A673 (cell line): ENCODE results near the gene KIFC3. TPM values are rescaled to one million over a fixed set of nuclear protein-coding genes. Genes with fewer than 3 reads are reported as not detected.
A peak's percentile ranks its signal among the peaks of the same experiment; 100 is the strongest.

Source experiments
- BruUV-seq: library from RNA; stranded (reverse); fragments of 400-500 nt; replicated peaks from 2 replicates; lab custom pipeline; 2021; lab: Mats Ljungman, UMichigan
- CTCF ChIA-PET: fragments of 300-600 bp; sonication (Branson Sonifier 250); formaldehyde crosslinking; loops from one replicate; lab custom pipeline; 2022; ENCODE audit warnings: antibody characterized with exemption; lab: Charles Lee
- POLR2A ChIA-PET: fragments of 300-600 bp; sonication (Branson Sonifier 250); formaldehyde crosslinking; loops from one replicate; lab custom pipeline; 2022; ENCODE audit warnings: antibody characterized with exemption; ENCODE audit not compliant: low non-redundant PET; lab: Charles Lee
- DNase-seq: peaks from one replicate; pipeline ENCODE4 v3.0.0-alpha.2; 2015; ENCODE audit warnings: low spot score
- H3K27ac ChIP-seq: fragments of 200-600 bp; sonication (generic); 2 replicates; pipeline ENCODE4 v1.5.1; 2016; ENCODE audit warnings: mixed run types, low read depth, mild to moderate bottlenecking, mixed read lengths, antibody characterized with exemption, low read length; ENCODE audit not compliant: poor library complexity, severe bottlenecking
- H3K27me3 ChIP-seq: fragments of 200-600 bp; sonication (generic); replicated peaks from 2 replicates; pipeline ENCODE4 v1.6.1; 2017; ENCODE audit warnings: mixed run types, low read depth, mild to moderate bottlenecking, mixed read lengths, antibody characterized with exemption, low read length; ENCODE audit not compliant: insufficient read depth, poor library complexity
- H3K36me3 ChIP-seq: fragments of 200-600 bp; sonication (generic); 2 replicates; pipeline ENCODE4 v1.6.1; 2016; ENCODE audit warnings: mixed run types, mild to moderate bottlenecking, mixed read lengths, antibody characterized with exemption, low read length; ENCODE audit not compliant: insufficient read depth, poor library complexity, severe bottlenecking
- H3K4me1 ChIP-seq: fragments of 200-600 bp; sonication (generic); 2 replicates; pipeline ENCODE4 v1.6.1; 2017; ENCODE audit warnings: mixed run types, mild to moderate bottlenecking, mixed read lengths, antibody characterized with exemption, low read length; ENCODE audit not compliant: insufficient read depth, poor library complexity, severe bottlenecking
- H3K4me3 ChIP-seq: fragments of 200-600 bp; sonication (generic); 2 replicates; pipeline ENCODE4 v1.5.1; 2016; ENCODE audit warnings: low read depth, mixed run types, mild to moderate bottlenecking, mixed read lengths, low read length; ENCODE audit not compliant: poor library complexity, severe bottlenecking
- H3K9me3 ChIP-seq: fragments of 200-600 bp; sonication (generic); 2 replicates; pipeline ENCODE4 v1.6.1; 2016; ENCODE audit warnings: mixed run types, low read depth, mild to moderate bottlenecking, mixed read lengths, antibody characterized with exemption, low read length; ENCODE audit not compliant: poor library complexity, severe bottlenecking
- EZH2 ChIP-seq: fragments of 200-600 bp; sonication (generic); IDR thresholded peaks from 2 replicates; pipeline ENCODE4 v1.6.1; 2017; ENCODE audit warnings: borderline replicate concordance, low read depth, mild to moderate bottlenecking, mixed read lengths, antibody characterized with exemption, low read length; ENCODE audit not compliant: poor library complexity, severe bottlenecking
- intact Hi-C: fragments of 100-400 bp; cut with micrococcal nuclease; formaldehyde crosslinking; loops from one replicate; pipeline ENCODE4 v1.10.0; 2022; ENCODE audit not compliant: unreplicated experiment
- total RNA-seq: library from RNA; stranded (reverse); gene quantifications from 2 replicates; pipeline ENCODE4 v1.2.3, GENCODE V29; 2021
- TF ChIP-seq, protein P1 (sequence below): fragments of 300-800, 200-600 bp; sonication (generic); conservative IDR thresholded peaks from 2 replicates; pipeline ENCODE4 v1.5.1; 2017; ENCODE audit warnings: low read depth, mild to moderate bottlenecking, antibody characterized with exemption, low read length, moderate library complexity, mixed read lengths

The KIFC3 gene
- total RNA-seq, 1 experiment from 2014 or later = 198 TPM

DNA sequence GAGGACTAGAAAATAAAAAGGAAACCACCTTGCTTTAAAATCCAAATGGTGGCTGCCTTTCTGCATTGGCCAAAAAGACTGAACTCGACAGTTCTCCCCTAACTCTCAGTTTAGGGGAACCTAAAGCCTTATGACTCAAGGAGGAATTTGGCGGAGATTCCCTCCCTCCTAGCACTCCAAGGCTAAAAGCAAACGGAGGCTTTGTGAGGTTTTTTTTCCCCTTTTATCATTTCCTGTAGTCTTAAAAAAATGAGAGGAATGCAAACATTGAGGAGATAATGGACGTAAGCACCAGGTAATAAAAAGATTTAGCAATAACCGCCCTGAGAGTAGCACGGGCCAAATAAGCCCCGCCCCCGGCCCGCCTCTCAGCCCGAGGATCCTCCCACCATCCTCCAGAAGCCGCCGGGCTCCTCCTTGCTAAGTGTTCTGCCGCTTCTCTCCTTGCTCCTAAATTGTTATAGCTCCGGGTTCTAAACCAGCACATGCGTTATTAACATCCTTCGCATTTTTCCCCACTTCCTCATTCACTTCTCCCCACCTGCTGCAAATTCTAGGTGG, 5.8 kb upstream of the KIFC3 start:
- no peaks in the 10 kb centered on the region for H3K27me3 ChIP-seq
- peak; percentile 95 for DNase-seq
- H3K4me3 ChIP-seq = no peak overlapping the region
- POLR2A ChIA-PET = interaction anchor here (0.7 to 0.9 kb wide), 2 partner anchors 10 to 1000 kb away, joined by 3 to 4 read pairs; no protein-coding TSS in a partner anchor
- BruUV-seq = no TSS peak
- intact Hi-C loops = loop anchor here (2.0 kb wide), 1 partner anchor 39 kb away; no protein-coding TSS in a partner anchor
- peaks cover 67% of the 10 kb centered on the region for H3K4me1 ChIP-seq
- peak overlapping the region; percentile 95 for H3K27ac ChIP-seq
- CTCF ChIA-PET = interaction anchor here (0.7 kb wide), 2 partner anchors 43 to 51 kb away, joined by 5 to 6 read pairs; no protein-coding TSS in a partner anchor
- H3K9me3 ChIP-seq = no peaks in the 10 kb centered on the region
- no peak for TF ChIP-seq EZH2
- TF ChIP-seq, protein P1, sequence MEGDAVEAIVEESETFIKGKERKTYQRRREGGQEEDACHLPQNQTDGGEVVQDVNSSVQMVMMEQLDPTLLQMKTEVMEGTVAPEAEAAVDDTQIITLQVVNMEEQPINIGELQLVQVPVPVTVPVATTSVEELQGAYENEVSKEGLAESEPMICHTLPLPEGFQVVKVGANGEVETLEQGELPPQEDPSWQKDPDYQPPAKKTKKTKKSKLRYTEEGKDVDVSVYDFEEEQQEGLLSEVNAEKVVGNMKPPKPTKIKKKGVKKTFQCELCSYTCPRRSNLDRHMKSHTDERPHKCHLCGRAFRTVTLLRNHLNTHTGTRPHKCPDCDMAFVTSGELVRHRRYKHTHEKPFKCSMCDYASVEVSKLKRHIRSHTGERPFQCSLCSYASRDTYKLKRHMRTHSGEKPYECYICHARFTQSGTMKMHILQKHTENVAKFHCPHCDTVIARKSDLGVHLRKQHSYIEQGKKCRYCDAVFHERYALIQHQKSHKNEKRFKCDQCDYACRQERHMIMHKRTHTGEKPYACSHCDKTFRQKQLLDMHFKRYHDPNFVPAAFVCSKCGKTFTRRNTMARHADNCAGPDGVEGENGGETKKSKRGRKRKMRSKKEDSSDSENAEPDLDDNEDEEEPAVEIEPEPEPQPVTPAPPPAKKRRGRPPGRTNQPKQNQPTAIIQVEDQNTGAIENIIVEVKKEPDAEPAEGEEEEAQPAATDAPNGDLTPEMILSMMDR = no peak
- H3K36me3 ChIP-seq = no peaks in the 10 kb centered on the region

DNA sequence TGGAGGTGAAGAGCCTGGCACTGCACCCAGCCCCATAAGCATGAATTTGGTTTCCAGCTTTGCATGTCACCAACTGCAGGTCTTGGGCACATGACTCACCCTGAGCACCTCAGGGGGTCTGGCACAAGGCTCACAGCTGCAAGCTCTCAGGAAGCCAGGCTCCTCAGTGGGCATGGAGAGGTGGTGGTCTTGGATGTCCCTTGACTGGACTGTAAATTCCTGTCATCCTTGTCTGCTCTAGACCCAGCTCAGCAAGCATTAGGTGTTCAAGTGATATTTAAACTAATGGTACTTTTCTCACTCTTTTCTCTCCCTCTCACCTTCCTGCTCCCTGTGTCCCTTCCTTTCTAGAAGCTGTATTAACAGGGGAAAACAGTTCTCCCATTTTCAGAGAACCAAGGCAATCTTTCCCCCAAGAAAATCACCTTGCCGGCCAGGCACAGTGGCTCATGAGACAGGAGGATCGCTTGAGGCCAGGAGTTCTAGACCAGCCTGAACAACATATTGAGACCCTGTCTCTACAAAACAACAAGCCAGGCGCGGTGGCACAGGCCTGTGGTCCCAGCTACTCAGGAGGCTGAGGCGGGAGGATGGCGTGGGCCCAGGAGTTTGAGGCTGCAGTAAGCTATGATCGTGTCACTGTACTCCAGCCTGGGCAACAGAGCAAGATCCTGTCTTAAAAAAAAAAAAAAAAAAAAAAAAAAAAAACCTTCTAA, 5.1 kb upstream of the KIFC3 start:
- Histone ChIP-seq H3K27me3 (no peaks in the 10 kb centered on the region), H3K4me3 (no peak overlapping the region), H3K36me3 (no peaks in the 10 kb centered on the region), H3K27ac (peak overlapping the region; percentile 95), H3K9me3 (no peaks in the 10 kb centered on the region), H3K4me1 (peaks cover 74% of the 10 kb centered on the region)
- POLR2A ChIA-PET = interaction anchor here (0.9 kb wide), 1 partner anchor 1001 kb away, joined by 4 read pairs; no protein-coding TSS in a partner anchor
- TSS peak; percentile 85 for BruUV-seq
- CTCF ChIA-PET = no interaction called here
- intact Hi-C loops = no loop called here
- TF ChIP-seq EZH2 = no peak
- TF ChIP-seq, protein P1 = no peak
- peak; percentile 84 for DNase-seq

DNA sequence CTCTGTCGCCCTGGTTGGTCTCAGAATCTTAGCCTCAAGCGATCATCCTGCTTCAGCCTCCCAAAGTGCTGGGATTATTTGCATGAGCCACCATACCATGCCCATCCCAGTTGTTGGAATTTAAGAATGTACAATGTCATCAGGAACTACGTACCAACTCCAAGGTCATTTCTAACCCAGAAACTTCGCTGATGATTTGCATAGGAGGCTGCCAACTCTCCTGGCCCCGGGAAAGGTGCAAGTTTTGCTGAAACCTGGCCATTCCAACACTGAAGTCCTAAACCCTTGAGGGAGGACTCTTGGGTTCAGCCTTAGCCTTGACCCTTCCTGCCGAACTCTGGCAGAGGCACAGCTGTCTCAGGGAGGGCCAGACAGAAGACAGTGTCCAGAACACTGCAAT, 2.9 kb upstream of the KIFC3 start:
- intact Hi-C loops = no loop called here
- CTCF ChIA-PET = interaction anchor here (0.8 kb wide), 1 partner anchor 58 kb away, joined by 5 read pairs; no protein-coding TSS in a partner anchor
- H3K4me3 ChIP-seq = no peak overlapping the region
- no peaks in the 10 kb centered on the region for H3K36me3 ChIP-seq
- no TSS peak for BruUV-seq
- no peak for TF ChIP-seq EZH2
- TF ChIP-seq, protein P1 = no peak
- DNase-seq = no peak
- POLR2A ChIA-PET = no interaction called here
- H3K27ac ChIP-seq = peak overlapping the region; percentile 7
- peaks cover 77% of the 10 kb centered on the region for H3K4me1 ChIP-seq
- no peaks in the 10 kb centered on the region for H3K9me3 ChIP-seq
- H3K27me3 ChIP-seq = no peaks in the 10 kb centered on the region
